HG02885 (cell line): ENCODE measurements around the gene CD8B.
"Not testable (repeated sequence)": the region's sequence is repeated elsewhere in the genome, so short reads cannot be mapped to it uniquely, and the experiment has no call there.

Experiments used
- ATAC-seq: cut with Tn5 transposase; IDR thresholded peaks from one replicate; pipeline ENCODE4 v1.9.1; 2021; ENCODE audit warnings: mild to moderate bottlenecking; ENCODE audit not compliant: unreplicated experiment, poor library complexity

CD8B gene

GRCh38 chr2:86861628-86862379 is at the start of gene CD8B:
TSS of gene CD8B (minus strand) at chr2:86861886. CDS start at chr2:86861865, 21 bp downstream.
- not testable (repeated sequence) for ATAC-seq

- not testable (repeated sequence) for ATAC-seq
Observed at GRCh38 chr2:86905868-86906267, 44.2 kb upstream of the CD8B start.

GRCh38 chr2:86900687-86901086 is 39.0 kb upstream of the CD8B start:
- ATAC-seq, result not testable (repeated sequence)

GRCh38 chr2:86886026-86886425 is 24.3 kb upstream of the CD8B start:
- peak; percentile 63 for ATAC-seq

GRCh38 chr2:86882865-86883264 is 21.2 kb upstream of the CD8B start:
- ATAC-seq, result not testable (repeated sequence)

GRCh38 chr2:86882118-86882665 is 20.5 kb upstream of the CD8B start:
- ATAC-seq, result not testable (repeated sequence)

GRCh38 chr2:86878986-86879385 is 17.3 kb upstream of the CD8B start:
- not testable (repeated sequence) for ATAC-seq

GRCh38 chr2:86870941-86871340 is 9.3 kb upstream of the CD8B start:
- ATAC-seq, result not testable (repeated sequence)

- ATAC-seq, result not testable (repeated sequence)
Observed at GRCh38 chr2:86868895-86869468, 7.3 kb upstream of the CD8B start.

- not testable (repeated sequence) for ATAC-seq
Observed at GRCh38 chr2:86862380-86862703, 656 bp upstream of the CD8B start.

GRCh38 chr2:86861175-86861574 is 511 bp downstream of the CD8B start:
- ATAC-seq, result not testable (repeated sequence)

- ATAC-seq, result not testable (repeated sequence)
Observed at GRCh38 chr2:86860573-86860972, 1.1 kb downstream of the CD8B start.

GRCh38 chr2:86857688-86858087 is 4.0 kb downstream of the CD8B start:
- not testable (repeated sequence) for ATAC-seq

- ATAC-seq, result not testable (repeated sequence)
Observed at GRCh38 chr2:86856498-86856897, 5.2 kb downstream of the CD8B start.

GRCh38 chr2:86855981-86856380 is 5.7 kb downstream of the CD8B start:
- not testable (repeated sequence) for ATAC-seq

GRCh38 chr2:86851581-86851980 is 10.1 kb downstream of the CD8B start:
- not testable (repeated sequence) for ATAC-seq

- ATAC-seq, result not testable (repeated sequence)
Observed at GRCh38 chr2:86842607-86843234, 19.0 kb downstream of the CD8B start.

- not testable (repeated sequence) for ATAC-seq
Observed at GRCh38 chr2:86841330-86841729, 20.4 kb downstream of the CD8B start.

GRCh38 chr2:86839871-86840548 is 21.7 kb downstream of the CD8B start:
- ATAC-seq, result not testable (repeated sequence)

- not testable (repeated sequence) for ATAC-seq
Observed at GRCh38 chr2:86839455-86839854, 22.2 kb downstream of the CD8B start.
